D721Med (cell line): ENCODE results near the gene LAMTOR1.

Experiments
- DNase-seq: peaks from one replicate; pipeline ENCODE4 v3.0.0; 2011; ENCODE audit warnings: low spot score; ENCODE audit not compliant: insufficient read length
- FAIRE-seq: peaks from 2 replicates; lab custom pipeline; 2011; peaks lifted over from hg19 to GRCh38; lab: Jason Lieb, UNC
- TF ChIP-seq, protein P1 (sequence below): IDR thresholded peaks from 2 replicates; pipeline ENCODE4 v1.5.1; 2012; ENCODE audit warnings: mild to moderate bottlenecking, control low read depth; ENCODE audit not compliant: insufficient read depth; ENCODE audit errors: missing control alignments

LAMTOR1 gene

DNA sequence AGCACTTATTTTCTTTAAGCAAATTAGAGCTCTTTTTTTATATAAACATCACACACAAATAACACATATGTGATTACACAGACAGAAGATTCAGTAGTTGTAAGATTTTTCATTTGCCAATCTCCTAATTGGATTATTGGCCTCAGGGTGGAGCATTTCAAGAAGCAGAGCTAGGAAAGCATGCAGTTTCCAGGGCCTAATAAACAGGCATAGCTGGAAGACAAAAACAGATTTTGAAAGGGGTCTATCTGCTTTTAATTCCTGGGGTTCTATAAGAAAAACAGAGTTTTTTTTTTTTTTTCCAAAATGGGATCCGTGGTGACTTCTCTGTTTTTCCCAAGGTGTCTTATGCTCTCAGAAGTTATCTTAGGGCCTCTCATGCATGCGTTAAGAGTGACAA lies 24.8 kb upstream of the LAMTOR1 start:
- FAIRE-seq: no peak
- TF ChIP-seq, protein P1, sequence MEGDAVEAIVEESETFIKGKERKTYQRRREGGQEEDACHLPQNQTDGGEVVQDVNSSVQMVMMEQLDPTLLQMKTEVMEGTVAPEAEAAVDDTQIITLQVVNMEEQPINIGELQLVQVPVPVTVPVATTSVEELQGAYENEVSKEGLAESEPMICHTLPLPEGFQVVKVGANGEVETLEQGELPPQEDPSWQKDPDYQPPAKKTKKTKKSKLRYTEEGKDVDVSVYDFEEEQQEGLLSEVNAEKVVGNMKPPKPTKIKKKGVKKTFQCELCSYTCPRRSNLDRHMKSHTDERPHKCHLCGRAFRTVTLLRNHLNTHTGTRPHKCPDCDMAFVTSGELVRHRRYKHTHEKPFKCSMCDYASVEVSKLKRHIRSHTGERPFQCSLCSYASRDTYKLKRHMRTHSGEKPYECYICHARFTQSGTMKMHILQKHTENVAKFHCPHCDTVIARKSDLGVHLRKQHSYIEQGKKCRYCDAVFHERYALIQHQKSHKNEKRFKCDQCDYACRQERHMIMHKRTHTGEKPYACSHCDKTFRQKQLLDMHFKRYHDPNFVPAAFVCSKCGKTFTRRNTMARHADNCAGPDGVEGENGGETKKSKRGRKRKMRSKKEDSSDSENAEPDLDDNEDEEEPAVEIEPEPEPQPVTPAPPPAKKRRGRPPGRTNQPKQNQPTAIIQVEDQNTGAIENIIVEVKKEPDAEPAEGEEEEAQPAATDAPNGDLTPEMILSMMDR: no peak

DNA sequence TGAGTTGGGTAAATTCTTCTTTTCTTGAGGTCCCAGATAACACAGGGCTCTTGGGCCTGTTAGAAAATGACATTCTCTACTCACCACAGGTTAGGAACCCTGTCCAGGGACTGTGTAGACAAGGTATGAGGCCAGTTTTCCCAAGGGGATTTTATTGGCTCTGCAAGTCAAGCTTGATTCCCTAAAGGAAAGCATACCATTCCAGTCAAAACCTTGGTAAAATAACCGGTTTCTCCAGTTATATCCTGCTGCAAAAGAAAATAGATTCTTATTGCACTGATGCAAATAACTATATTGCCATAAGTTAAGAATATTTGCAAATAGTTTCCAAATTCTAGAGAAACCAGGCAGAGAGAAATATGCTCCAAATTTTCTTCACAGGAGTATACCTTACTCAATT lies 22.9 kb upstream of the LAMTOR1 start:
- no peak for FAIRE-seq
- TF ChIP-seq, protein P1: no peak
- no peak for DNase-seq

More for the DNA sequence above, 24.8 kb upstream of the LAMTOR1 start:
- DNase-seq: no peak

DNA sequence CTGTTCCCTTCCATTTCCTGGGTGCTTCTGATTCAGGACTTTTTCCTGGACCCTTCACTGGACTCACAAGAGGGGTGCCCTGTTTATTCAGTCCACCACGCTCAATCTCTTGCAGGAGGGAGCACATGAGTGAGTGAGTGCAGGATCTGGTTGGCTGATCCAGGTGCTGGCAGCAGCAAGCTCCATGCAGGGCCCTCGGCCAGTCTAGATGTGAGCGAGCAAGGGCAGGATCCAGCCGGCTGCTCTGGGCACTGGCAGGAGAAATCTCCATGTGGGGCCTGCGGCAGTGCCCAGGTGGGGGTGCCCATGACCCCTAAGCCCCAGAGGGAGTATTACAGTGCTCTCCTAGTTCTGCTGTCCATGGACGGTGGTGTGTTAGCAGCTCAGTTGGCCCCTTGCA lies 20.9 kb upstream of the LAMTOR1 start:
- no peak for FAIRE-seq
- TF ChIP-seq, protein P1: no peak
- DNase-seq: no peak

DNA sequence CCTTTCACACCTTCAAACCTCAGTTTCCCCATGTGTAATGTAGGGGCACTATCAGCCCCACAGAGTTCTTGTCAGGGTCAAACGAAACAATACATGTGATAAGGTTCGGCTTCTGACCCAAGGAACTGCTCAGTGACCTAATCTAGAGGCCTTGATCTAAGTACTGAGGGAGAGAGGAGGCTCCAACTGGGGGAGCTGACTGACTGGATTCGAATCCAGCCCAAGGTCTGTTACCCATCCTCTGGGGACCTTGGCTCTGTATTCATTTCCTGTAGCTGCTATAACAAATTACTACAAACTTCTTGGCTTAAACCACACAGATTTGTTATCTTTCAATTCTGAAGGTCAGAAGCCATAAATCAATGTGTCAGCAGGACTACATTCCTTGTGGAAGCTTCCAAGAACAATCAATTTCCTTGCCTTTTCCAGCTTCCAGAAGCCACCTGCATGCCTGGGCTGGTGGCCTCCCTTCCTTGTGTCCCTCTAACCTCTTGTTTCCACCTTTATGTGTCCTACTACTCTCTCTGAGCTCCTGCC lies 20.1 kb upstream of the LAMTOR1 start:
- TF ChIP-seq, protein P1: no peak
- no peak for DNase-seq
- FAIRE-seq: no peak

DNA sequence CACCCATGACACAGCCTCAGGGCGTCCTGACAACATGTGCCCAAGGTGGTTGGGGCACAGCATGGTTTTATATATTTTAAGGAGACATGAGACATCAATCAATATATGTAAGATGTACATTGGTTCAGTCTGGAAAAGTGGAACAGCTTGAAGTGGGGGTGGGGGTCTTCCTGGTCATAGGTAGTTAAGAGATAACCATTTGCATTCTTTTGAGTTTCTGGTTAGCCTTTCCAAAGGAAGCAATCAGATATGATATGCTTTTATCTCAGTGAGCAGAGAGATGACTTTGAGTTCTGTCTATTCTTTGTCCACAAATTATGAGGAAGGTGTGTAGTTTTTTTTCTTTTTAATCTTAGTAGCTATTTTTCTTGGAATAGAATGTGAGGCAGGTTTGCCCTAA lies 19.5 kb upstream of the LAMTOR1 start:
- DNase-seq (no peak), FAIRE-seq (no peak)
- TF ChIP-seq, protein P1: no peak

DNA sequence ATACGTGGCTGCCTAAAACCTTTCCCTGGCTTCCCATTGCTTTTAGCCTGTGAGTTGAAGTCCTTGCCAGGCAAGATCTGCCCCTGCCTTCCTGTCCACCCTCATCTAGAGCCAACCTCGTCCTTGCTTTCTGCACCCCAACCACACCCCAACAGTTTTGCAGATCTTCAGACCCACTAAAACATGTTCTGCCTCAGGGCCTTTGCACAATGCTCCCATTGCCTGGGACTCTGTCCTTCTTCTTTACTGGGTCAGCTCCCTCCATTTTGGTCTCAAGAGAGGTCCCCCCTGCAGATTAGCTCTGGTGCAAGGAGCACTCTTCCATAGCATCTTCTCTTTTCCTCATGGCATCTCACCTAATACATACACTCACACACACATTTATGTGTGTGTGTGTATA lies 17.8 kb upstream of the LAMTOR1 start:
- FAIRE-seq (no peak), DNase-seq (no peak)

DNA sequence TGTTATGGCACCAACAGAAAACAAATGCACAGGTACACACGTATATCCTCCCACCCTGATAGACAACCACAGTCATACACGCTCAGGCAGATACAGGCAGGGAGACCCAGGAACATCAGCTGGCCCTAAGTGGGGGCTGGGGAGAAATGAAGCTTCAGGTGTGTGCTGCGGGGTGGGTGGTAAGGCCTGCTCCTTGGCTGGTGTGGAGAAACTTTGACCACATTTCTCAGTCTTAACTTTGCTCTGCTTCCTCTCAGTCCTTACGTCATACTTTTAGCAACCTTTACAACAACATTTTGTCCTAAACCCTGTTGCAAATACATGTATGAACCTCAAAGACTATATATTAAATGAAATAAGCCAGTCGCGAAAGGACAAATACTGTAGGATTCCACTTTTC lies 16.1 kb upstream of the LAMTOR1 start:
- DNase-seq (no peak), FAIRE-seq (no peak)
- TF ChIP-seq, protein P1: no peak

More for the DNA sequence above, 17.8 kb upstream of the LAMTOR1 start:
- TF ChIP-seq, protein P1: no peak
